OCI-LY7 (cell line): ENCODE measurements around the gene PAH.

ENCODE experiments used
- EZH2phosphoT487 ChIP-seq: fragments of 200-600 bp; sonication (generic); IDR thresholded peaks from 2 replicates; pipeline ENCODE4 v1.6.1; 2018; ENCODE audit warnings: low read depth, borderline replicate concordance, mild to moderate bottlenecking, mixed run types, antibody characterized with exemption, low read length, moderate library complexity, mixed read lengths
- TF ChIP-seq, protein P1 (sequence below): fragments of 200-600 bp; sonication (generic); conservative IDR thresholded peaks from 2 replicates; pipeline ENCODE4 v1.5.1; 2014; ENCODE audit warnings: mild to moderate bottlenecking, antibody characterized with exemption, low read length, moderate library complexity, mixed read lengths

DNA sequence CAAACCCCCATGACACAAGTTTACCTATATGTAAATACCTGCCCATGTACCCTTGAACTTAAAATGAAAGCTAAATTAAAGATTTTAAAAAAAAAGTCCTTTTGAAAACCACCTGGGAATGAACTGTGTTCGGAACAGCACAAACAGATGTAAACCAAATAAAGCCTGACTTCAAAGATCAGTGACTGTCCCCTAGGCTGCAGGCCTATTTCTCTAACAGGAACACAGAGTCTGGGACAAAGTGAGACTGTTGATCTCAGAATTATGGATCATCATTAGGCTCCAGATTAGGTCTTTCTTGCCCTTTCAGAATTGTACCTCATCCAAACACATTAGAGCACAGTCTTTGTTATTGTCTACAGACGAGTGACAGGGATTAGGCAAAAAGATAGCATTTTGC lies 54.6 kb downstream of the PAH start:
- TF ChIP-seq EZH2phosphoT487 = no peak
- TF ChIP-seq, protein P1, sequence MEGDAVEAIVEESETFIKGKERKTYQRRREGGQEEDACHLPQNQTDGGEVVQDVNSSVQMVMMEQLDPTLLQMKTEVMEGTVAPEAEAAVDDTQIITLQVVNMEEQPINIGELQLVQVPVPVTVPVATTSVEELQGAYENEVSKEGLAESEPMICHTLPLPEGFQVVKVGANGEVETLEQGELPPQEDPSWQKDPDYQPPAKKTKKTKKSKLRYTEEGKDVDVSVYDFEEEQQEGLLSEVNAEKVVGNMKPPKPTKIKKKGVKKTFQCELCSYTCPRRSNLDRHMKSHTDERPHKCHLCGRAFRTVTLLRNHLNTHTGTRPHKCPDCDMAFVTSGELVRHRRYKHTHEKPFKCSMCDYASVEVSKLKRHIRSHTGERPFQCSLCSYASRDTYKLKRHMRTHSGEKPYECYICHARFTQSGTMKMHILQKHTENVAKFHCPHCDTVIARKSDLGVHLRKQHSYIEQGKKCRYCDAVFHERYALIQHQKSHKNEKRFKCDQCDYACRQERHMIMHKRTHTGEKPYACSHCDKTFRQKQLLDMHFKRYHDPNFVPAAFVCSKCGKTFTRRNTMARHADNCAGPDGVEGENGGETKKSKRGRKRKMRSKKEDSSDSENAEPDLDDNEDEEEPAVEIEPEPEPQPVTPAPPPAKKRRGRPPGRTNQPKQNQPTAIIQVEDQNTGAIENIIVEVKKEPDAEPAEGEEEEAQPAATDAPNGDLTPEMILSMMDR = no peak
